Liver (tissue), 3 donors: ENCODE data around the gene METTL23.

Experiments
- CTCF ChIP-seq: fragments of 150-350 bp; IDR thresholded peaks from 2 replicates; pipeline ENCODE4 v1.5.1; 2017; ENCODE audit warnings: improper control_type of control experiment, low read depth, low read length; ENCODE audit not compliant: missing input control
- EGR1 ChIP-seq, 2 donors: IDR thresholded peaks; 2 replicates each; pipeline ENCODE4 v1.6.1; 2016 to 2018; ENCODE audit warnings: antibody characterized with exemption in 2 of 2, low read depth in 2 of 2
- REST ChIP-seq: IDR thresholded peaks from 2 replicates; pipeline ENCODE4 v1.6.1; 2016; ENCODE audit warnings: antibody characterized with exemption, mild to moderate bottlenecking
- RXRA ChIP-seq, 2 donors: IDR thresholded peaks; 2 replicates each; pipeline ENCODE4 v1.6.1; 2017 to 2018; ENCODE audit warnings: antibody characterized with exemption in 2 of 2, mild to moderate bottlenecking in 1 of 2
- YY1 ChIP-seq: IDR thresholded peaks from 2 replicates; pipeline ENCODE4 v1.6.1; 2016; ENCODE audit warnings: antibody characterized with exemption, mild to moderate bottlenecking
- ZBTB33 ChIP-seq: IDR thresholded peaks from 2 replicates; pipeline ENCODE4 v1.6.1; 2016; ENCODE audit warnings: antibody characterized with exemption
- donor health status: healthy.
- donor health status: healthy.

- no peak for TF ChIP-seq CTCF
- TF ChIP-seq EGR1 (IDR thresholded peaks at IDR 0.05; ENCODE audit: low read depth in 2 of 2) = no peak
- no peak for TF ChIP-seq REST
- TF ChIP-seq YY1 = no peak
- no peak for TF ChIP-seq ZBTB33
- TF ChIP-seq RXRA (IDR thresholded peaks at IDR 0.05) = no peak
Measured at GRCh38 chr17:76690596-76691280, 35.9 kb upstream of the METTL23 start.
